Trophoblast cell (in vitro differentiated cells and primary cell): ENCODE measurements around the gene EIF4G1.
A peak's percentile ranks its signal among the peaks of the same experiment; 100 is the strongest.

Experiments
- DNase-seq, 2 donors: peaks; one replicate each; pipeline ENCODE4 v3.0.0-alpha.2; 2016
- H2AFZ ChIP-seq: 2 replicates; pipeline ENCODE4 v1.6.1; 2013; ENCODE audit warnings: low read length, moderate library complexity, mild to moderate bottlenecking; ENCODE audit not compliant: insufficient read depth, poor library complexity
- H2AK5ac ChIP-seq: 2 replicates; pipeline ENCODE4 v1.6.1; 2013; ENCODE audit warnings: mild to moderate bottlenecking, low read length
- H2BK120ac ChIP-seq: 2 replicates; pipeline ENCODE4 v1.6.1; 2013; ENCODE audit warnings: low read length, mild to moderate bottlenecking, moderate library complexity; ENCODE audit not compliant: insufficient read depth, poor library complexity
- H2BK12ac ChIP-seq: 2 replicates; pipeline ENCODE4 v1.6.1; 2013; ENCODE audit warnings: mild to moderate bottlenecking, low read length, moderate library complexity
- H2BK5ac ChIP-seq: 2 replicates; pipeline ENCODE4 v1.6.1; 2013; ENCODE audit warnings: low read length, low read depth, moderate library complexity, mild to moderate bottlenecking; ENCODE audit not compliant: poor library complexity
- H3K14ac ChIP-seq: 2 replicates; pipeline ENCODE4 v1.6.1; 2013; ENCODE audit warnings: mild to moderate bottlenecking, low read length
- H3K18ac ChIP-seq: 2 replicates; pipeline ENCODE4 v1.6.1; 2013; ENCODE audit warnings: mild to moderate bottlenecking, low read length
- H3K23ac ChIP-seq: 2 replicates; pipeline ENCODE4 v1.6.1; 2013; ENCODE audit warnings: low read length
- H3K27ac ChIP-seq: 2 replicates; pipeline ENCODE4 v1.5.1; 2013; ENCODE audit warnings: low read depth, mild to moderate bottlenecking, inconsistent platforms, low read length, moderate library complexity
- H3K27me3 ChIP-seq: 2 replicates; pipeline ENCODE4 v1.6.1; 2013; ENCODE audit warnings: inconsistent platforms, mild to moderate bottlenecking, low read length, moderate library complexity; ENCODE audit not compliant: insufficient read depth
- H3K36me3 ChIP-seq, 2 experiments: 1 replicate in 1 of 2; 2 replicates in 1 of 2; pipeline ENCODE4 v1.6.1; 2013; ENCODE audit warnings: low read length in 2 of 2, mild to moderate bottlenecking in 2 of 2, moderate library complexity in 1 of 2; ENCODE audit not compliant: insufficient read depth in 2 of 2, control insufficient read depth in 1 of 2
- H3K4ac ChIP-seq: 2 replicates; pipeline ENCODE4 v1.6.1; 2013; ENCODE audit warnings: low read depth, mild to moderate bottlenecking, low read length, moderate library complexity
- H3K4me1 ChIP-seq, 2 experiments: 1 replicate in 1 of 2; 2 replicates in 1 of 2; pipeline ENCODE4 v1.6.1; 2013; ENCODE audit warnings: low read length in 2 of 2, mild to moderate bottlenecking in 2 of 2, moderate library complexity in 1 of 2; ENCODE audit not compliant: insufficient read depth in 2 of 2, control insufficient read depth in 1 of 2
- H3K4me2 ChIP-seq: 2 replicates; pipeline ENCODE4 v1.6.1; 2013; ENCODE audit warnings: inconsistent platforms, mild to moderate bottlenecking, low read length, moderate library complexity
- H3K4me3 ChIP-seq: 2 replicates; pipeline ENCODE4 v1.5.1; 2013; ENCODE audit warnings: mild to moderate bottlenecking, low read depth, low read length, inconsistent platforms
- H3K79me1 ChIP-seq: one replicate; pipeline ENCODE4 v1.6.1; 2013; ENCODE audit warnings: low read length
- H3K79me2 ChIP-seq: 2 replicates; pipeline ENCODE4 v1.6.1; 2013; ENCODE audit warnings: low read length, mild to moderate bottlenecking; ENCODE audit not compliant: control insufficient read depth, insufficient read depth, poor library complexity
- H3K9ac ChIP-seq: 2 replicates; pipeline ENCODE4 v1.6.1; 2013; ENCODE audit warnings: mild to moderate bottlenecking, low read length
- H3K9me3 ChIP-seq: 2 replicates; pipeline ENCODE4 v1.6.1; 2013; ENCODE audit warnings: low read depth, mild to moderate bottlenecking, control low read depth, inconsistent platforms, low read length; ENCODE audit not compliant: insufficient read depth
- H4K12ac ChIP-seq: 2 replicates; pipeline ENCODE4 v1.6.1; 2013; ENCODE audit warnings: low read depth, mild to moderate bottlenecking, low read length, moderate library complexity
- H4K8ac ChIP-seq: 2 replicates; pipeline ENCODE4 v1.6.1; 2013; ENCODE audit warnings: low read depth, mild to moderate bottlenecking, low read length, moderate library complexity
- H4K91ac ChIP-seq: one replicate; pipeline ENCODE4 v1.6.1; 2013; ENCODE audit warnings: low read depth, mild to moderate bottlenecking, low read length, moderate library complexity
- WGBS: extraction: QIAGEN DNeasy Blood & Tissue Kit; methylation state at CpG from one replicate; pipeline ENCODE4 v1.1.7; 2013; ENCODE audit warnings: missing lambda C conversion rate; ENCODE audit not compliant: insufficient read length, insufficient coverage; ENCODE audit errors: extremely low coverage; 5-methylcytosine and 5-hydroxymethylcytosine counted together

The EIF4G1 gene

GRCh38 chr3:184362668-184363546 lies 48.5 kb downstream of the EIF4G1 start:
- Histone ChIP-seq H3K23ac (no peak overlapping the region), H3K4me2 (peak overlapping the region; percentile 91), H3K79me2 (peaks cover 13% of the 10 kb centered on the region), H2BK12ac (no peak overlapping the region), H3K27me3 (no peaks in the 10 kb centered on the region), H3K27ac (peak overlapping the region; percentile 95), H2BK5ac (peak overlapping the region; percentile 79), H3K9ac (peak overlapping the region; percentile 86), H3K18ac (peak overlapping the region; percentile 71), H2AFZ (peak overlapping the region; percentile 52), H4K91ac (peak overlapping the region; percentile 94), H3K36me3 (peaks cover 7 to 23% of the 10 kb centered on the region in 2 experiments), H4K8ac (peak overlapping the region; percentile 84), H3K79me1 (peaks cover 16% of the 10 kb centered on the region), H3K4ac (peak overlapping the region; percentile 67), H3K4me1 (peaks cover 5 to 6% of the 10 kb centered on the region in 2 experiments), H2AK5ac (no peak overlapping the region), H2BK120ac (peak overlapping the region; percentile 82), H3K9me3 (no peaks in the 10 kb centered on the region), H4K12ac (peak overlapping the region; percentile 81), H3K4me3 (peak overlapping the region; percentile 83), H3K14ac (peak overlapping the region; percentile 88)
- peak; percentile 99 to 100 for DNase-seq
- WGBS, result no CpG with 5 or more reads among the region's 68 CpGs

- Histone ChIP-seq H4K8ac (no peak overlapping the region), H4K12ac (no peak overlapping the region), H2BK120ac (no peak overlapping the region), H2AK5ac (no peak overlapping the region), H3K14ac (no peak overlapping the region), H4K91ac (no peak overlapping the region), H3K9me3 (no peaks in the 10 kb centered on the region), H2BK5ac (no peak overlapping the region), H3K4me1 (no peaks in the 10 kb centered on the region), H3K27ac (no peak overlapping the region), H3K18ac (no peak overlapping the region), H2AFZ (no peak overlapping the region), H3K79me2 (peaks cover 9% of the 10 kb centered on the region), H3K4ac (no peak overlapping the region), H2BK12ac (no peak overlapping the region), H3K9ac (no peak overlapping the region), H3K23ac (no peak overlapping the region), H3K4me2 (no peak overlapping the region), H3K79me1 (peaks cover 12% of the 10 kb centered on the region), H3K36me3 (peaks cover 11 to 36% of the 10 kb centered on the region in 2 experiments), H3K4me3 (no peak overlapping the region), H3K27me3 (no peaks in the 10 kb centered on the region)
- no peak for DNase-seq
- no CpG with 5 or more reads among the region's 5 CpGs for WGBS
Measured at GRCh38 chr3:184366619-184367289, 52.3 kb downstream of the EIF4G1 start.

GRCh38 chr3:184368116-184368515 lies 53.7 kb downstream of the EIF4G1 start:
- Histone ChIP-seq H4K8ac (no peak overlapping the region), H3K27ac (no peak overlapping the region), H4K91ac (no peak overlapping the region), H3K79me2 (peaks cover 2% of the 10 kb centered on the region), H3K27me3 (no peaks in the 10 kb centered on the region), H3K18ac (no peak overlapping the region), H3K9ac (no peak overlapping the region), H3K4ac (no peak overlapping the region), H2AFZ (no peak overlapping the region), H3K9me3 (no peaks in the 10 kb centered on the region), H3K14ac (no peak overlapping the region), H3K79me1 (peaks cover 2% of the 10 kb centered on the region), H3K4me2 (no peak overlapping the region), H3K4me3 (no peak overlapping the region), H3K23ac (no peak overlapping the region), H2AK5ac (no peak overlapping the region), H2BK5ac (no peak overlapping the region), H3K4me1 (no peaks in the 10 kb centered on the region), H2BK120ac (no peak overlapping the region), H3K36me3 (peaks cover 11 to 36% of the 10 kb centered on the region in 2 experiments), H2BK12ac (no peak overlapping the region), H4K12ac (no peak overlapping the region)
- WGBS, result no CpG with 5 or more reads among the region's 9 CpGs
- DNase-seq, result no peak

DNA sequence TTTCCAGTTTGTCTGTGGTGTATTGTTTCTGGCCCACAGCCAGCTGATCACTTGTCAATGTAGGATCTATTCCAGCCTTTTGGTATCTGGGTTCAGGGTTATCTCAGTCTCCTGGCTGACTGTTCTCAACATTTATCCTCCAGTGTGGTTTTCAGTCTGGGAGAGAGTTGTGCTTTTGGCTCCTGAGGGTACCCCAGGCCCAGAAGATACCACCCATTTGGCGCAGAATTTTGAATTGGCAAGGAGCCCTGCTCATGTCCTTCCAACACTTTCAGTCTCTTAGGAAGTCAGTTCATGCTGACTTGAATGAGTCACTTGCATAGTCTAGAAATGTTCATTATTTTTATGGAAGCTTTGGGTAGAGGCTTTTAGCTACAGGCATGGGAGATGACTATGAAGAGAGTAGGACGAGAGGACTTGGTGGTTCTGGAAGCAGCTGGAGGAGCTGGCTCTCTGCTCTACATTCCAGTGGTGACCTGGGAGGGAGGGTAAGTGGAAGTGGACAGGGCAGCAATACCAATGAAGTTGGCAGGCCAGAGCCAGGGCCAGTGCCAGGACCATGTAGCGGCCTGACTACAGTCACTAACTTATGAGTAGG lies 54.3 kb downstream of the EIF4G1 start:
- H3K27me3 ChIP-seq, result no peaks in the 10 kb centered on the region
- no peaks in the 10 kb centered on the region for H3K9me3 ChIP-seq
- H3K9ac ChIP-seq, result no peak overlapping the region
- H4K12ac ChIP-seq, result no peak overlapping the region
- no peak overlapping the region for H2BK12ac ChIP-seq
- no peak overlapping the region for H2BK5ac ChIP-seq
- H3K14ac ChIP-seq, result no peak overlapping the region
- H3K4me3 ChIP-seq, result no peak overlapping the region
- H3K18ac ChIP-seq, result no peak overlapping the region
- H2BK120ac ChIP-seq, result no peak overlapping the region
- H3K27ac ChIP-seq, result no peak overlapping the region
- no peak overlapping the region for H2AK5ac ChIP-seq
- no peak overlapping the region for H4K91ac ChIP-seq
- no peaks in the 10 kb centered on the region for H3K79me1 ChIP-seq
- no peak overlapping the region for H4K8ac ChIP-seq
- H3K4me1 ChIP-seq, result no peaks in the 10 kb centered on the region
- no peak overlapping the region for H3K4ac ChIP-seq
- H3K4me2 ChIP-seq, result no peak overlapping the region
- H3K23ac ChIP-seq, result no peak overlapping the region
- H3K36me3 ChIP-seq, result peaks cover 11 to 36% of the 10 kb centered on the region in 2 experiments
- no peaks in the 10 kb centered on the region for H3K79me2 ChIP-seq
- no peak overlapping the region for H2AFZ ChIP-seq
- DNase-seq, result no peak
- WGBS, result no CpG with 5 or more reads among the region's 3 CpGs
